Measurements from ENCODE around the gene SRRM4.

The SRRM4 gene

DNA sequence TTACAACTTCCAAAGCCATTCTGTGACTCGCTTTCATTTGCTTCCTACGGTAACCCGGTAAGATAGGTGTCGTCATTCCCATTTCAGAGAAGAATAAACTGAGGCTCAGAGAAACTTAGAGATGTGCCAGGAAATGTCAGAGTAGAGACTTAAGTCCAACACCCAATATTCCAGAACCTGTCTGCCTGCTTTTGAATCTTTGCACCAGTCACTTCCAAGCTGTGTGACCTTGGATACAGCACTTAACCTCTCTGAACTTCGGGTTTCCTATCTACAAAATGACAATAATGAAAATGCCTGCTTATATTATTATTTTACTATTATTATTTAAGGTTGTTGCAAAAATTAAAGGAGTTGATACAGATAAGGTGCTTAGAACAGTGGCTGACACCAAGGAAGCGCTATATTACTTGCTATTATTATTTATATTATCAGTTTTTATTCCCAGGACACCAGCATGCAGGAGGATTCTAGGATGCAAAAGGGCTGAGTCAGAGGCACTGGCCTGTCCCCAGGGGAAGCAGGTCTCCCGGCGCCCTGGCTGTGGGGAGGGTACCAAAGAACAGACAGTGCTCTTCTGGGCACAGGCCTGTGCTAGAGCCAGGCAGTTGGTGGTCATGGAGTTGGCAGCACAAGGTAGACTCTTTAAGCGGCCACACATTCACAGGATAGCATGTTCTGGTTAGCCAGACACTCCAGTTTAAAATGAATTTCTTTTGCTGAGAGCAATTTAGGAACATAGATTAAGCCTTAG lies 202.8 kb downstream of the SRRM4 start:
- no peak for DNase-seq
- Histone ChIP-seq H3K36me3 (ENCODE audit: control insufficient read depth, insufficient read depth, low read length) (no peaks in the 10 kb centered on the region), H3K4me1 (ENCODE audit: control insufficient read depth, insufficient read depth, low read length, poor library complexity, severe bottlenecking) (no peaks in the 10 kb centered on the region), H3K9me3 (ENCODE audit: control insufficient read depth, low read length) (no peaks in the 10 kb centered on the region), H3K27ac (ENCODE audit: insufficient read depth, low read length, poor library complexity, severe bottlenecking) (no peak overlapping the region), H3K4me3 (ENCODE audit: insufficient read depth, low read depth, low read length, poor library complexity, severe bottlenecking) (no peak overlapping the region), H3K27me3 (replicated peaks; ENCODE audit: control insufficient read depth, insufficient read depth, low read length, poor library complexity, severe bottlenecking) (no peaks in the 10 kb centered on the region)

DNA sequence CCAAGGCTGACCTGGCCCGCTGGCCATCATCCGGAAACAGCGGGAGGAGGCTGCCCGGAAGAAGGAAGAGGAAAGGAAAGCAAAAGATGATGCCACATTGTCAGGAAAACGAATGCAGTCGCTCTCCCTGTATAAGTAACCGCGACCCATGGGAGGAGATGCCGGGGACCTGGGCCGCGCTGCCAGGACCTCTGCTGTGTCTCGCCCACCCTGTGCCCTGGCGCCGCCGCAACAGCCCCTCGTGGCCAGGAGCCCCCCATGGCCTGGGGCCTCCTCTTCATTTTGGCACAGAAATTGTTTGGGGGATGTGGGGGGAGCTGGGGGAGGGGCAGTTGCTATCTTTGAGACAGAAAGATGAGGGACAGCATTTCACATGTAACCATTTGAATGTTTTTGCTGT lies 213.9 kb downstream of the SRRM4 start:
- H3K9me3 ChIP-seq (ENCODE audit: control insufficient read depth, low read length) = no peaks in the 10 kb centered on the region
- DNase-seq = no peak
- H3K36me3 ChIP-seq (ENCODE audit: control insufficient read depth, insufficient read depth, low read length) = no peaks in the 10 kb centered on the region
- H3K4me3 ChIP-seq (ENCODE audit: insufficient read depth, low read depth, low read length, poor library complexity, severe bottlenecking) = no peak overlapping the region
- no peaks in the 10 kb centered on the region for H3K4me1 ChIP-seq (ENCODE audit: control insufficient read depth, insufficient read depth, low read length, poor library complexity, severe bottlenecking)
- H3K27ac ChIP-seq (ENCODE audit: insufficient read depth, low read length, poor library complexity, severe bottlenecking) = no peak overlapping the region
- H3K27me3 ChIP-seq (replicated peaks; ENCODE audit: control insufficient read depth, insufficient read depth, low read length, poor library complexity, severe bottlenecking) = no peaks in the 10 kb centered on the region

DNA sequence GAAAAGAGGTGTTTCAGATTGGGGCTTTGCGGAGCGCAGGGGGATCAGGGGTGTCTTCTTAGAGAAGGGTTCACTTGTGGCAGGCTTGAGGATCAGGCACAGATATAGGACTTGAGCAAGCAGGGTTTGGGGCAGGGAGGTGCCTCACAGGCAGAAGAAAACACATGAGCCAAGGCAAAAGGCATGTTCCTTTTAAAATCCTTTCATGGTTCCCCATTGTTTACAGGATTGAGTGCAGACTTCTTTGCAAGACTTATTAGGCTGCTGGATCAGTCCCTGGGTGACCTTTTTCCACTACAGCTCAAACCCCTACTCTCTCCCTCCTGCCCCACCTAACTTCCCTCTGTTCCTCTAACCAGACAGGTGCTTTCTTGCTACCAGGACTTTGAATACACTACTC lies 217.1 kb downstream of the SRRM4 start:
- H3K36me3 ChIP-seq (ENCODE audit: control insufficient read depth, insufficient read depth, low read length) = no peaks in the 10 kb centered on the region
- H3K4me1 ChIP-seq (ENCODE audit: control insufficient read depth, insufficient read depth, low read length, poor library complexity, severe bottlenecking) = no peaks in the 10 kb centered on the region
- H3K27ac ChIP-seq (ENCODE audit: insufficient read depth, low read length, poor library complexity, severe bottlenecking) = no peak overlapping the region
- no peaks in the 10 kb centered on the region for H3K27me3 ChIP-seq (replicated peaks; ENCODE audit: control insufficient read depth, insufficient read depth, low read length, poor library complexity, severe bottlenecking)
- no peak overlapping the region for H3K4me3 ChIP-seq (ENCODE audit: insufficient read depth, low read depth, low read length, poor library complexity, severe bottlenecking)
- no peak for DNase-seq
- no peaks in the 10 kb centered on the region for H3K9me3 ChIP-seq (ENCODE audit: control insufficient read depth, low read length)

DNA sequence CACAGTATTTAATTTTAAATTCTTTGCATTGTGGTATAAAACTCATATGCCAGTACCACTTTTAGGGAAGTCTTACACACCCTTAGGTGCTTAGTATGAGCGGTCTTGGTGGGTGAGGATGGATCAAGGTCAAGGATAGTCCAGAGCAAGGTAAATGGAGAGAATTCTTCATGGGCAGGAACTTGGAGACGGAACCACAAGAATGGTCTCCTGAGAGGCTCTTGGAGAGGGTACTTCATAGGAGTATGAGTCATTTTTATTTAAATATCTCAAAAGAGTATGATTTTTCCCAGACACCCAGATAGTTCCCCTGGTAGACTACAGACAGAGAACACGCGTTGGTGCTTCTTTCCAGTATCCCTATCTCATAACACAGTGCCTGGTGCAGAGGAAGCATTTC lies 219.3 kb downstream of the SRRM4 start:
- H3K27ac ChIP-seq (ENCODE audit: insufficient read depth, low read length, poor library complexity, severe bottlenecking) = no peak overlapping the region
- H3K4me3 ChIP-seq (ENCODE audit: insufficient read depth, low read depth, low read length, poor library complexity, severe bottlenecking) = no peak overlapping the region
- DNase-seq = no peak

DNA sequence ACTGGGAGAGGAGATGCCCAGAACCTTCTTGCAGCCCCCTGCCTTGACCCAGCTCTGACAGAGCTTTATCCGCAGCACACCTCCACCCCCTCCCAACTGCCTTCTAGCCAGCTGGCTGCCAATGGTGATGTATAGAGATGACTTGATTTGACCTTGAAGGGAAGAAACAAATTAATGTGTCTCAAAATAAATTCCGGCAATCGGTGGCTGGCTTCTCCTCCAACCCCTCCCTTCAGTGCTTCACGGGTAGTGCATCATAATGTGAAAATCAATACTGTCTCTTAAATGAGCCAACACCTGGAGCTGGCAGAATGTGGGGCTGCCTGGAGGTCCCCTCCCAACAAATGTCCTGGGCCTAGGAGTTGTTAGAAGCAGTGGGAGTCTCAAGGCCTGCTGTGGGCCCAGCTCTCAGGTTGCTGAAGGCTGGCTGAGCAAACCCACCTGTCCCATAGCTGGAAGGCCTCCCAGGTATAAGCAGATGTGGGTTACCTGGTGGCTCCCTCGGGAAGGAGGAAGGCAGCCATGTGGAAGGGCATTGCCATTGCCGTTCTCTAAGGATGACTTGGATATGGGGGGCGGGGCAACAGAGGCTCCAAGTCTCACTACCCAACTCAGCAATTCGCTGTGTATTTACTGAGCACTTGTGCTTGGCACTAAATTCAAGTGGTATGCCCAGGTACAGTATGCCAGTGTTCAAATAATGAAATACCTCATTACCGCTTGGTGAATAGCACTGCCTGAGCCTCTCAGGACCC lies 220.6 kb downstream of the SRRM4 start:
- Histone ChIP-seq H3K36me3 (ENCODE audit: control insufficient read depth, insufficient read depth, low read length) (no peaks in the 10 kb centered on the region), H3K4me1 (ENCODE audit: control insufficient read depth, insufficient read depth, low read length, poor library complexity, severe bottlenecking) (no peaks in the 10 kb centered on the region), H3K9me3 (ENCODE audit: control insufficient read depth, low read length) (no peaks in the 10 kb centered on the region), H3K4me3 (ENCODE audit: insufficient read depth, low read depth, low read length, poor library complexity, severe bottlenecking) (no peak overlapping the region), H3K27me3 (replicated peaks; ENCODE audit: control insufficient read depth, insufficient read depth, low read length, poor library complexity, severe bottlenecking) (no peaks in the 10 kb centered on the region), H3K27ac (ENCODE audit: insufficient read depth, low read length, poor library complexity, severe bottlenecking) (no peak overlapping the region)
- DNase-seq = no peak

More for the DNA sequence above, 219.3 kb downstream of the SRRM4 start:
- Histone ChIP-seq H3K36me3 (ENCODE audit: control insufficient read depth, insufficient read depth, low read length) (no peaks in the 10 kb centered on the region), H3K27me3 (replicated peaks; ENCODE audit: control insufficient read depth, insufficient read depth, low read length, poor library complexity, severe bottlenecking) (no peaks in the 10 kb centered on the region), H3K4me1 (ENCODE audit: control insufficient read depth, insufficient read depth, low read length, poor library complexity, severe bottlenecking) (no peaks in the 10 kb centered on the region), H3K9me3 (ENCODE audit: control insufficient read depth, low read length) (no peaks in the 10 kb centered on the region)

DNA sequence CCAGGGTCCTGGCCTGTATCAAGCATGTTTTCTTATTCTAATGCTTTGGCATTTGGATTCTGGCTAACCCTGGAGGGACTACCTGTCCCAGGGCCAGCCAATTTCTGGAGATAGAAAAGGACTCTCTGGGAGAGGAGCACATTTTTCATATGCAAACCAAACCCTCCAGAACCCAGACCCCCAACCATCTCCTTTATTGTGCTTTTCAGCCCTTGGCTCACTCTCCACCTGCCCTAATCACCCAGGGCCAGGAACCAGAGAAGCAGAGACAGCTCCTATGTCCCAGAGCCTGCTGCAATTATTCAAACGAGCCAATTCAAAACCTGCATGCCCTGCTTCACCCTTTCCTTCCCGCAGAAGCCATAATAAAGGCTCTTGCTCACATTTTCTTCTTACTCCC lies 221.2 kb downstream of the SRRM4 start:
- Histone ChIP-seq H3K27ac (ENCODE audit: insufficient read depth, low read length, poor library complexity, severe bottlenecking) (no peak overlapping the region), H3K9me3 (ENCODE audit: control insufficient read depth, low read length) (no peaks in the 10 kb centered on the region), H3K27me3 (replicated peaks; ENCODE audit: control insufficient read depth, insufficient read depth, low read length, poor library complexity, severe bottlenecking) (no peaks in the 10 kb centered on the region), H3K4me3 (ENCODE audit: insufficient read depth, low read depth, low read length, poor library complexity, severe bottlenecking) (no peak overlapping the region), H3K36me3 (ENCODE audit: control insufficient read depth, insufficient read depth, low read length) (no peaks in the 10 kb centered on the region), H3K4me1 (ENCODE audit: control insufficient read depth, insufficient read depth, low read length, poor library complexity, severe bottlenecking) (no peaks in the 10 kb centered on the region)
- DNase-seq = no peak

DNA sequence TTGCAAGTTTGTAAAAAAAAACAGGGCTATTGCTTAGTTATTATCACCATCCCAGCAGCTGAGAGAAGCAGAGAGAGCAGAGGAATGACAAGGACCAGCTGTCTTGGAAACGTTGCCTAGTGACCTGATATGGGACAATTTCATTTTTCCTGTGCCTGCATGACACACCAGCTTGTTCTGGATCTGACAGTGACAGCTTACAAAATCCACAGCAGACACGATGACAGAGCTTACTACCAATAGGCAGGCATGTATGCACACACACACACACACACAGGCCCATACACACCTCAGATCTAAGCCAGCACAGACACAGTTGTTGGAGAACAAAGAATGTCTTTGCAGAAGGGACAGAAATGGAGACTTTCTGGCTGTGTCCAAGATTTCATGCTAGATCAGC lies 222.8 kb downstream of the SRRM4 start:
- Histone ChIP-seq H3K4me3 (ENCODE audit: insufficient read depth, low read depth, low read length, poor library complexity, severe bottlenecking) (no peak overlapping the region), H3K36me3 (ENCODE audit: control insufficient read depth, insufficient read depth, low read length) (no peaks in the 10 kb centered on the region), H3K4me1 (ENCODE audit: control insufficient read depth, insufficient read depth, low read length, poor library complexity, severe bottlenecking) (no peaks in the 10 kb centered on the region), H3K9me3 (ENCODE audit: control insufficient read depth, low read length) (no peaks in the 10 kb centered on the region), H3K27me3 (replicated peaks; ENCODE audit: control insufficient read depth, insufficient read depth, low read length, poor library complexity, severe bottlenecking) (no peaks in the 10 kb centered on the region), H3K27ac (ENCODE audit: insufficient read depth, low read length, poor library complexity, severe bottlenecking) (no peak overlapping the region)
- no peak for DNase-seq

DNA sequence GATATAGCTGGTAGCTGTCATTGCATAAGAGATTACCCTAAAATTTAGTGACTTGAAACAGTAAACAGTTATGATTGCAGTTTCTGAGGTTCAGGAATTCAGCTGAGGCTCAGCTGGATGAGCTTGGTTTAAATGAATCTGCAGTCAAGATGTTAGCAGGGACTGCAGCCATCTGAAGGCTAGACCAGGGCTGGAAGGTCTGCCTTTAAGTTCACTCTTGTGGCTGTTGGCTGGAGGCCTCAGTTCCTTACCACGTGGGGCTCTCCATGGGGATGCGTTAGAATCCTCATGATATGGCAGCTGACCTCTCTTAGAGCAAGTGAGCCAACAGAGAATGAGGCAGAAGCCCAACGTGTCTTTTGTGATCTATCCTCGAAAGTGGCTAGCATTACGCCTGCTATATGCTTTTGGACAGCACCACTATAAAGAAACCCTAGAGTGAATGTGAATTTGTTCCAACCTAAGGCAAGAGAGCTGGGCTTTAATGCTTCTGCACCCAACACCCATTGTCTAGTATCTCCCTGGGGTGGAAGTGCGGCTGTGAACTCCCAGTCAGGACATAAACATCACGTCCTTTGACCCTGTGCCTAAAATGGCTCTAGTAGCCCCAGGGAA lies 223.4 kb downstream of the SRRM4 start:
- DNase-seq = no peak
- H3K36me3 ChIP-seq (ENCODE audit: control insufficient read depth, insufficient read depth, low read length) = no peaks in the 10 kb centered on the region
- no peaks in the 10 kb centered on the region for H3K9me3 ChIP-seq (ENCODE audit: control insufficient read depth, low read length)
- H3K4me1 ChIP-seq (ENCODE audit: control insufficient read depth, insufficient read depth, low read length, poor library complexity, severe bottlenecking) = no peaks in the 10 kb centered on the region
- no peak overlapping the region for H3K27ac ChIP-seq (ENCODE audit: insufficient read depth, low read length, poor library complexity, severe bottlenecking)
- no peak overlapping the region for H3K4me3 ChIP-seq (ENCODE audit: insufficient read depth, low read depth, low read length, poor library complexity, severe bottlenecking)
- H3K27me3 ChIP-seq (replicated peaks; ENCODE audit: control insufficient read depth, insufficient read depth, low read length, poor library complexity, severe bottlenecking) = no peaks in the 10 kb centered on the region

DNA sequence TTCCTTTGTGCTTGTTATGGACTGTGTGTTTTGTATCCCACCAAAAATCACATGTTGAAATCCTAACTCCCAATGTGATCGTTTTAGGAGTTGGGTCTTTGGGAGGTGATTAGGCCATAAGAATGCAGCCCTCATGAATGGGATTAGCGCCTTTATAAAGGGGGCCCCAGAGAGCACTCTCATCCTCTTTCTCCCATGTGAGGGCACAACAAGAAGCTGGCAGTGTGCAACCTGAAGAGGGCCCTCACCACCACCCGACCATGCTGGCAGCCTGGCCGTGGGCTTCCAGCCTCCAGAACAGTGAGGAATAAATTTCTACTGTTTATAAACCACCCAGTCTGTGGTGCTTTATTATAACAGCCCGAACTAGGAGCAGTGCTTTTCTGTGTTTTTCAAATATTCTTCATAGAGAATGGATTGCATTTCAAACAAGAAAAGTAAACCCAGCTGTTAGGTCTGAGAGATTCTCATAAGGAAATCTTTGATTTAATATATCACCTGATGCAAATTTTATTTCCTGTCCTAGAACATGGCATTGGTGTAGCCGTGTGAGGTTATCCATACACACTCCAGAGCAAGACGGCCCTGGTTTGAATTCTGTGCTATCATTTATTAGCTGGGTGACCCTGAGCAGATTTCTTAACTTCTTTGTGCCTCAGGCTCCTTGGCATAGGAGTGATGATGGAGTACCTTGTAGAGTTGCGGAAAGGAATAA lies 225.2 kb downstream of the SRRM4 start:
- Histone ChIP-seq H3K27me3 (replicated peaks; ENCODE audit: control insufficient read depth, insufficient read depth, low read length, poor library complexity, severe bottlenecking) (no peaks in the 10 kb centered on the region), H3K36me3 (ENCODE audit: control insufficient read depth, insufficient read depth, low read length) (no peaks in the 10 kb centered on the region), H3K4me1 (ENCODE audit: control insufficient read depth, insufficient read depth, low read length, poor library complexity, severe bottlenecking) (no peaks in the 10 kb centered on the region), H3K4me3 (ENCODE audit: insufficient read depth, low read depth, low read length, poor library complexity, severe bottlenecking) (no peak overlapping the region), H3K9me3 (ENCODE audit: control insufficient read depth, low read length) (no peaks in the 10 kb centered on the region), H3K27ac (ENCODE audit: insufficient read depth, low read length, poor library complexity, severe bottlenecking) (no peak overlapping the region)
- DNase-seq = no peak

Data from effector memory CD4-positive, alpha-beta T cell (primary cell).